K562 (cell line): ENCODE results near the gene GRIN1.

Source experiments
- BHLHE40 ChIP-seq: IDR thresholded peaks from 2 replicates; pipeline ENCODE4 v1.6.1; 2011; ENCODE audit warnings: low read length, improper control_type of control experiment
- CBFB ChIP-seq: sonication (generic); formaldehyde crosslinking; IDR thresholded peaks from 2 replicates; pipeline ENCODE4 v1.4.0; 2020; ENCODE audit warnings: mild to moderate bottlenecking, missing genetic modification reagents
- COPS2 ChIP-seq: fragments of 450-650 bp; conservative IDR thresholded peaks from 2 replicates; pipeline ENCODE4 v1.6.1; 2016; ENCODE audit warnings: mild to moderate bottlenecking, moderate library complexity
- CTCF ChIP-seq, 3 experiments: IDR thresholded peaks in 2 of 3; conservative IDR thresholded peaks in 1 of 3; 2 replicates each; pipeline ENCODE4 v1.5.1; 2011 to 2012; ENCODE audit warnings: low read length in 3 of 3, mild to moderate bottlenecking in 3 of 3, control low read depth in 2 of 3, improper control_type of control experiment in 1 of 3, inconsistent platforms in 1 of 3, low read depth in 1 of 3, mixed read lengths in 1 of 3, moderate library complexity in 1 of 3; ENCODE audit not compliant: insufficient read depth in 2 of 3
- ESRRA ChIP-seq: fragments of 450-650 bp; IDR thresholded peaks from 2 replicates; pipeline ENCODE4 v1.6.1; 2014; ENCODE audit warnings: low read depth, mild to moderate bottlenecking, moderate library complexity, borderline replicate concordance
- MEIS2 ChIP-seq: fragments of 450-650 bp; IDR thresholded peaks from 2 replicates; pipeline ENCODE4 v1.6.1; 2014; ENCODE audit warnings: mild to moderate bottlenecking; ENCODE audit not compliant: partially characterized antibody
- MXI1 ChIP-seq: IDR thresholded peaks from 2 replicates; pipeline ENCODE4 v1.6.1; 2011; ENCODE audit warnings: low read depth, mild to moderate bottlenecking, improper control_type of control experiment, low read length
- POLR2AphosphoS5 ChIP-seq: IDR thresholded peaks from 2 replicates; pipeline ENCODE4 v1.6.1; 2011; ENCODE audit warnings: mild to moderate bottlenecking, low read depth, low read length, moderate library complexity; ENCODE audit not compliant: control insufficient read depth, insufficient read depth
- SIN3A ChIP-seq, 2 experiments: fragments of 150-350 bp in 1 of 2; IDR thresholded peaks; 2 replicates each; pipeline ENCODE4 v1.6.1; 2011 to 2016; ENCODE audit warnings: borderline replicate concordance in 2 of 2, low read depth in 2 of 2, low read length in 2 of 2, mild to moderate bottlenecking in 2 of 2, moderate library complexity in 2 of 2; ENCODE audit not compliant: control insufficient read depth in 1 of 2
- TEAD4 ChIP-seq, 2 experiments: sonication (generic) in 1 of 2; formaldehyde crosslinking in 1 of 2; IDR thresholded peaks; 2 replicates each; pipeline versions ENCODE4 v1.6.1 to v1.8.0; 2012 to 2022; ENCODE audit warnings: borderline replicate concordance in 1 of 2, inconsistent platforms in 1 of 2, low read length in 1 of 2, mild to moderate bottlenecking in 1 of 2, missing genetic modification reagents in 1 of 2
- YY1 ChIP-seq, 3 experiments: IDR thresholded peaks; 2 replicates each; pipeline ENCODE4 v1.6.1; 2011; ENCODE audit warnings: low read length in 2 of 3, mild to moderate bottlenecking in 2 of 3, moderate library complexity in 2 of 3, borderline replicate concordance in 1 of 3, control low read depth in 1 of 3, low read depth in 1 of 3; ENCODE audit not compliant: insufficient read depth in 3 of 3, insufficient replicate concordance in 2 of 3, control insufficient read depth in 1 of 3, insufficient read length in 1 of 3; ENCODE audit errors: extremely low read depth in 1 of 3
- ZBTB33 ChIP-seq: sonication (generic); formaldehyde crosslinking; IDR thresholded peaks from 2 replicates; pipeline ENCODE4 v1.8.1; 2023; ENCODE audit warnings: mild to moderate bottlenecking, missing genetic modification reagents
- ZNF561 ChIP-seq: fragments of 450-650 bp; formaldehyde crosslinking; conservative IDR thresholded peaks from 2 replicates; pipeline ENCODE4 v1.4.0; 2020; ENCODE audit warnings: mild to moderate bottlenecking, moderate library complexity
- ZNF766 ChIP-seq: fragments of 200-800 bp; sonication (Bioruptor generic); conservative IDR thresholded peaks from 2 replicates; pipeline ENCODE4 v1.6.1; 2016; ENCODE audit warnings: missing genetic modification characterization, missing compliant biosample characterization

GRCh38 chr9:137095664-137096517, 43.1 kb upstream of the GRIN1 start:
- no peak for TF ChIP-seq TEAD4 (IDR thresholded peaks at IDR 0.05; ENCODE audit: low read length)
- TF ChIP-seq TEAD4 (CRISPR knock-in tag; IDR thresholded peaks at IDR 0.05; ENCODE audit: borderline replicate concordance): no peak
- no peak for TF ChIP-seq ZNF766
- TF ChIP-seq CBFB: no peak
- no peak for TF ChIP-seq MXI1
- TF ChIP-seq SIN3A (IDR thresholded peaks at IDR 0.05; ENCODE audit: borderline replicate concordance in 2 of 2, control insufficient read depth in 1 of 2, low read depth in 2 of 2, low read length in 2 of 2): no peak
- no peak for TF ChIP-seq BHLHE40
- TF ChIP-seq ZNF561 (CRISPR knock-in tag): no peak
- no peak for TF ChIP-seq ZBTB33 (CRISPR knock-in tag)
- no peak for TF ChIP-seq POLR2AphosphoS5
- peak in 2 of 3 experiments; percentile 18 to 34; a peak in 1 of 6 replicates for TF ChIP-seq CTCF (IDR thresholded peaks at IDR 0.05 in 2 of 3, conservative IDR thresholded peaks at IDR 0.05 in 1 of 3; ENCODE audit: insufficient read depth in 2 of 3, low read depth in 1 of 3, low read length in 3 of 3)
- TF ChIP-seq ESRRA: no peak
- TF ChIP-seq MEIS2: no peak
- TF ChIP-seq COPS2: no peak
- no peak for TF ChIP-seq YY1 (IDR thresholded peaks at IDR 0.05; ENCODE audit: borderline replicate concordance in 1 of 3, control insufficient read depth in 1 of 3, extremely low read depth in 1 of 3, insufficient read depth in 3 of 3, insufficient read length in 1 of 3, insufficient replicate concordance in 2 of 3, low read depth in 1 of 3, low read length in 2 of 3)
